Naive thymus-derived CD8-positive, alpha-beta T cell (primary cell): ENCODE results near the gene FRYL. TPM values are rescaled to one million over a fixed set of nuclear protein-coding genes. Genes with fewer than 3 reads are reported as not detected.

ENCODE experiments used
- ATAC-seq, 2 donors: fragments of 150-1000 bp; cut with Tn5 transposase in 1 of 2; sonication (Bioruptor Pico), chemical (Tn5 transposase) in 1 of 2; 1 replicate in 1 of 2; 2 replicates in 1 of 2; pipeline ENCODE4 v1.10.0; 2021; ENCODE audit warnings: mild to moderate bottlenecking in 2 of 2, moderate library complexity in 2 of 2
- POLR2A ChIA-PET: fragments of 350-600 bp; sonication (Branson Sonifier 250); formaldehyde crosslinking; loops from one replicate; lab custom pipeline; 2021; ENCODE audit warnings: antibody characterized with exemption; lab: Charles Lee
- DNase-seq, 10 donors: peaks; one replicate each; pipeline versions ENCODE4 v3.0.0 to v3.0.0-alpha.2; 2020 to 2022
- H3K27ac Mint-ChIP-seq, 10 donors: one replicate each; pipeline ENCODE4 v1.8.0; 2020 to 2022; ENCODE audit warnings: mild to moderate bottlenecking in 10 of 10, mixed read lengths in 10 of 10, moderate library complexity in 4 of 10, inconsistent platforms in 1 of 10
- H3K27me3 Mint-ChIP-seq, 5 donors: one replicate each; pipeline ENCODE4 v1.8.0; 2021 to 2022; ENCODE audit warnings: mixed read lengths in 5 of 5
- H3K36me3 Mint-ChIP-seq, 3 donors: one replicate each; pipeline ENCODE4 v1.8.0; 2020 to 2022; ENCODE audit warnings: mixed read lengths in 3 of 3, mild to moderate bottlenecking in 2 of 3, inconsistent platforms in 1 of 3
- H3K4me1 Mint-ChIP-seq, 4 donors: one replicate each; pipeline ENCODE4 v1.8.0; 2021 to 2022; ENCODE audit warnings: mixed read lengths in 4 of 4
- H3K4me3 Mint-ChIP-seq, 10 donors: one replicate each; pipeline ENCODE4 v1.8.0; 2020 to 2022; ENCODE audit warnings: mild to moderate bottlenecking in 10 of 10, mixed read lengths in 10 of 10, moderate library complexity in 6 of 10, inconsistent platforms in 1 of 10
- H3K9me3 Mint-ChIP-seq, 9 donors: one replicate each; pipeline ENCODE4 v1.8.0; 2020 to 2022; ENCODE audit warnings: mixed read lengths in 9 of 9, mild to moderate bottlenecking in 3 of 9, inconsistent platforms in 1 of 9, moderate library complexity in 1 of 9
- polyA plus RNA-seq, 3 donors: library from polyadenylated mRNA; unstranded; fragments of 300-500 nt; fragmentation: Illumina TruSeq; gene quantifications; one replicate each; pipeline ENCODE4 v1.2.3, GENCODE V29; 2021
- total RNA-seq, 8 experiments: library from RNA in 2 of 8; stranded (reverse) in 2 of 8; gene quantifications; one replicate each; pipeline ENCODE4 v1.2.3 and lab custom pipeline; 2021 to 2026

FRYL gene
- total and polyA plus RNA-seq, 5 experiments from 2014 or later: 31.4 to 119 (median 36.4) TPM

- H3K9me3 Mint-ChIP-seq: peaks cover 0 to 5% (median 1%) of the 10 kb centered on the region in 9 donors
- H3K27me3 Mint-ChIP-seq: peaks cover 0 to 10% (median 4%) of the 10 kb centered on the region in 5 donors
- no peak overlapping the region for H3K4me3 Mint-ChIP-seq
- H3K36me3 Mint-ChIP-seq: peaks cover 0 to 4% (median 2%) of the 10 kb centered on the region in 3 donors
- ATAC-seq: no peak
- POLR2A ChIA-PET: no interaction called here
- DNase-seq: no peak
- H3K4me1 Mint-ChIP-seq: peaks cover 0 to 1% (median 0%) of the 10 kb centered on the region in 4 donors
- no peak overlapping the region for H3K27ac Mint-ChIP-seq
Observed at GRCh38 chr4:48450740-48451139, 329.3 kb downstream of the FRYL start.

DNA sequence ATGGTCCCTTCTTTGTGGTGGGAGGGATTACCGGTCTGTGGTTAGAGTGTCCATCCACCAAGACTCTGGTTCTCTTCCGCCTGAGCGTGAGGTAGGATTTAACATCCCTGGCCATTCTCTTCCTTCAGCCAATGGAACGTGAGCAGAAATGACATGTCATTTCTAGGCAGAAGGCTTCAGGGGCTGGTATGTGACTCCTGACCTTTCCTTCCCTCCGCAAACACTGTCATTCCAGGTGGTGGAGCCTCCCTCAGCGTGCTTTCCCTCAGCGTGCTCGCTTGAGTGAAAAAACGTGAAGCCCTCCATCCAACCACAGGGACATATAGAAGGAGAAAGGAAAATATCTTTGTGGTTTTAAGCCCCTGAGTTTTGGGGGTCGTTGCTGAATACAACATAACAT is 330.9 kb downstream of the FRYL start:
- H3K4me3 Mint-ChIP-seq: no peak overlapping the region
- H3K4me1 Mint-ChIP-seq: peaks cover 0 to 1% (median 0%) of the 10 kb centered on the region in 4 donors
- peaks cover 0 to 2% (median 0%) of the 10 kb centered on the region in 3 donors for H3K36me3 Mint-ChIP-seq
- no peak overlapping the region for H3K27ac Mint-ChIP-seq
- H3K9me3 Mint-ChIP-seq: peaks cover 0 to 2% (median 0%) of the 10 kb centered on the region in 9 donors
- POLR2A ChIA-PET: no interaction called here
- H3K27me3 Mint-ChIP-seq: peaks cover 0 to 13% (median 2%) of the 10 kb centered on the region in 5 donors
- ATAC-seq (no peak), DNase-seq (no peak)

Other genes with a start within 250 kb of the FRYL start
- 100 to 1,000 TPM; 125 to 131 TPM for gene OCIAD1, start 50.8 kb upstream of the FRYL start, total RNA-seq
- gene OCIAD1, start 50.8 kb upstream of the FRYL start, polyA plus RNA-seq: 100 to 1,000 TPM; 172 to 191 (median 188) TPM
- 100 to 1,000 TPM; 110 to 127 TPM for gene OCIAD2, start 126.5 kb upstream of the FRYL start, total RNA-seq
- gene OCIAD2, start 126.5 kb upstream of the FRYL start, polyA plus RNA-seq: 100 to 1,000 TPM; 261 to 277 (median 272) TPM
- gene CWH43, start 206.0 kb upstream of the FRYL start, total RNA-seq: not detected
- gene CWH43, start 206.0 kb upstream of the FRYL start, polyA plus RNA-seq: not detected